GM12878 (cell line): Measurements from ENCODE around the gene EIF2B1.

ENCODE experiments used
- GABPA ChIP-seq: IDR thresholded peaks from 2 replicates; pipeline ENCODE4 v1.6.1; 2014; ENCODE audit warnings: antibody characterized with exemption, low read depth, mild to moderate bottlenecking, inconsistent platforms
- HDAC2 ChIP-seq: fragments of 200-600 bp; sonication (generic); IDR thresholded peaks from 2 replicates; pipeline ENCODE4 v1.6.1; 2017
- POLR2AphosphoS5 ChIP-seq: IDR thresholded peaks from 2 replicates; pipeline ENCODE4 v1.6.1; 2011; ENCODE audit warnings: mild to moderate bottlenecking, low read length, inconsistent platforms
- ZNF384 ChIP-seq: IDR thresholded peaks from 2 replicates; pipeline ENCODE4 v1.6.1; 2012; ENCODE audit warnings: low read depth, mild to moderate bottlenecking, low read length, improper control_type of control experiment, borderline replicate concordance

- no peak for TF ChIP-seq GABPA
- TF ChIP-seq POLR2AphosphoS5, result no peak
- TF ChIP-seq ZNF384, result no peak
- no peak for TF ChIP-seq HDAC2
Measured at GRCh38 chr12:123657211-123657610, 23.7 kb upstream of the EIF2B1 start.
